A549 (cell line): Measurements from ENCODE around the gene DUSP28. TPM values are rescaled to one million over a fixed set of nuclear protein-coding genes. Genes with fewer than 3 reads are reported as not detected.

ENCODE experiments used
- ATAC-seq, 2 experiments: fragments of 200-7000 bp in 1 of 2; fragments of >200 bp in 1 of 2; cut with Nextera tagmentation in 1 of 2; cut with Tn5 transposase in 1 of 2; 3 replicates each; pipeline versions ENCODE4 v1.8.0 to v1.9.1; 2018 to 2020; ENCODE audit warnings: mild to moderate bottlenecking in 1 of 2, moderate library complexity in 1 of 2
- CTCF ChIA-PET: fragments of 300-600 bp; sonication (Branson Sonifier 250); formaldehyde crosslinking; extraction: SDS; loops from one replicate; lab custom pipeline; 2021; ENCODE audit warnings: antibody characterized with exemption, inconsistent platforms; lab: Yijun Ruan, JAX
- POLR2A ChIA-PET: fragments of 350-600 bp; formaldehyde crosslinking; extraction: SDS; loops from one replicate; lab custom pipeline; 2021; ENCODE audit warnings: antibody characterized with exemption, inconsistent platforms; lab: Yijun Ruan, JAX
- DNase-seq, 2 experiments: peaks; one replicate each; pipeline versions ENCODE4 v3.0.0 to v3.0.0-alpha.2; 2011 to 2016; ENCODE audit warnings: low read depth in 1 of 2, low spot score in 1 of 2
- FAIRE-seq: peaks from 2 replicates; lab custom pipeline; 2011; peaks lifted over from hg19 to GRCh38; lab: Jason Lieb, UNC
- H3K27ac ChIP-seq, 2 experiments: fragments of >200 bp; sonication (Bioruptor Twin); formaldehyde crosslinking; 3 replicates each; pipeline ENCODE4 v1.5.1; 2016 to 2017
- H3K4me1 ChIP-seq: fragments of >200 bp; sonication (Bioruptor Twin); formaldehyde crosslinking; 3 replicates; pipeline ENCODE4 v1.6.1; 2016
- H3K4me2 ChIP-seq: fragments of >200 bp; sonication (Bioruptor Twin); formaldehyde crosslinking; 3 replicates; pipeline ENCODE4 v1.6.1; 2016
- H3K4me3 ChIP-seq: fragments of >200 bp; sonication (Bioruptor Twin); formaldehyde crosslinking; 3 replicates; pipeline ENCODE4 v1.5.1; 2016
- H3K9me3 ChIP-seq: fragments of >200 bp; sonication (Bioruptor Twin); formaldehyde crosslinking; 3 replicates; pipeline ENCODE4 v1.6.1; 2016
- BHLHE40 ChIP-seq: IDR thresholded peaks from 2 replicates; pipeline ENCODE4 v1.6.1; 2012; ENCODE audit warnings: low read depth, low read length, inconsistent platforms
- CEBPB ChIP-seq, 2 experiments: fragments of >200 bp in 1 of 2; sonication (Bioruptor Twin) in 1 of 2; formaldehyde crosslinking in 1 of 2; IDR thresholded peaks; 2 replicates each; pipeline ENCODE4 v1.6.1; 2012 to 2016
- CTCF ChIP-seq: fragments of >200 bp; sonication (Bioruptor Twin); formaldehyde crosslinking; IDR thresholded peaks from 3 replicates; pipeline ENCODE4 v1.5.1; 2016
- ESRRA ChIP-seq: fragments of 150-350 bp; IDR thresholded peaks from 2 replicates; pipeline ENCODE4 v1.6.1; 2014; ENCODE audit warnings: mild to moderate bottlenecking, low read length, borderline replicate concordance
- GATA3 ChIP-seq: IDR thresholded peaks from 2 replicates; pipeline ENCODE4 v1.6.1; 2012; ENCODE audit warnings: borderline replicate concordance
- HOXB13 ChIP-seq: fragments of 250-450 bp; sonication (Bioruptor Pico); IDR thresholded peaks from 2 replicates; pipeline ENCODE4 v1.5.0; 2020; ENCODE audit warnings: low read depth, mild to moderate bottlenecking, moderate library complexity
- HOXB5 ChIP-seq: fragments of 250-450 bp; sonication (Bioruptor Pico); IDR thresholded peaks from 2 replicates; pipeline ENCODE4 v1.5.0; 2020; ENCODE audit warnings: mild to moderate bottlenecking, moderate library complexity
- KDM5A ChIP-seq: fragments of 200-600 bp; sonication (generic); IDR thresholded peaks from 2 replicates; pipeline ENCODE4 v1.6.1; 2016; ENCODE audit warnings: antibody characterized with exemption, mild to moderate bottlenecking
- NPAS2 ChIP-seq: fragments of 250-450 bp; sonication (Bioruptor Pico); IDR thresholded peaks from 2 replicates; pipeline ENCODE4 v1.8.0; 2022; ENCODE audit warnings: mild to moderate bottlenecking, moderate library complexity, borderline replicate concordance
- PBX3 ChIP-seq: IDR thresholded peaks from 2 replicates; pipeline ENCODE4 v1.6.1; 2012
- POLR2AphosphoS2 ChIP-seq: conservative IDR thresholded peaks from 2 replicates; pipeline ENCODE4 v1.6.1; 2012; ENCODE audit warnings: low read length, improper control_type of control experiment, inconsistent platforms
- RAD21 ChIP-seq, 2 experiments: fragments of >200 bp in 1 of 2; sonication (Bioruptor Twin) in 1 of 2; formaldehyde crosslinking in 1 of 2; IDR thresholded peaks in 1 of 2; conservative IDR thresholded peaks in 1 of 2; 2 replicates in 1 of 2; 3 replicates in 1 of 2; pipeline ENCODE4 v1.6.1; 2012 to 2018; ENCODE audit warnings: inconsistent platforms in 1 of 2
- RNF2 ChIP-seq: fragments of 200-600 bp; sonication (generic); IDR thresholded peaks from 2 replicates; pipeline ENCODE4 v1.6.1; 2016; ENCODE audit warnings: low read depth, mild to moderate bottlenecking, antibody characterized with exemption, moderate library complexity, borderline replicate concordance
- SREBF2 ChIP-seq: fragments of 450-650 bp; IDR thresholded peaks from 2 replicates; pipeline ENCODE4 v1.6.1; 2014; ENCODE audit warnings: mild to moderate bottlenecking, moderate library complexity
- TFCP2L1 ChIP-seq: fragments of 250-450 bp; sonication (Bioruptor Pico); IDR thresholded peaks from 2 replicates; pipeline ENCODE4 v1.5.0; 2021; ENCODE audit warnings: mild to moderate bottlenecking
- TP53 ChIP-seq: fragments of 250-450 bp; sonication (Bioruptor Pico); IDR thresholded peaks from 2 replicates; pipeline ENCODE4 v1.5.0; 2021; ENCODE audit warnings: mild to moderate bottlenecking, moderate library complexity
- ZNF302 ChIP-seq: fragments of 250-450 bp; sonication (Bioruptor Pico); IDR thresholded peaks from 2 replicates; pipeline ENCODE4 v1.9.0; 2021; ENCODE audit warnings: inconsistent platforms, mild to moderate bottlenecking, moderate library complexity
- ZSCAN20 ChIP-seq: fragments of 250-450 bp; sonication (Bioruptor Pico); IDR thresholded peaks from 2 replicates; pipeline ENCODE4 v1.8.0; 2022; ENCODE audit warnings: mild to moderate bottlenecking, moderate library complexity
- WGBS: methylation state at CpG from one replicate; pipeline ENCODE4 v1.1.6; 2017; ENCODE audit errors: missing lambda C conversion rate; 5-methylcytosine and 5-hydroxymethylcytosine counted together
- polyA plus RNA-seq, 4 experiments: library from polyadenylated mRNA; depleted of rRNA in 3 of 4; stranded (reverse); fragments of >200 nt; fragmentation: RNase III in 1 of 4; extraction: RNeasy Plus Mini Kit Qiagen cat#74134 plus additional on column Dnase treatment in 1 of 4; gene quantifications; 2 replicates in 3 of 4; 3 replicates in 1 of 4; pipeline ENCODE4 v1.2.3, GENCODE V29; 2011 to 2017

DUSP28 gene
- polyA plus RNA-seq, 2 of the 4 experiments (the other 2 are of a cell fraction), result 5.2 to 14.3 TPM

GRCh38 chr2:240597419-240598181, 37.4 kb downstream of the DUSP28 start:
- H3K4me3 ChIP-seq, result no peak overlapping the region
- FAIRE-seq, result no peak
- POLR2A ChIA-PET, result no interaction called here
- ATAC-seq, result no peak
- TF ChIP-seq CEBPB (IDR thresholded peaks at IDR 0.05), result no peak
- TF ChIP-seq PBX3, result no peak
- no peak for TF ChIP-seq ESRRA
- TF ChIP-seq ZSCAN20 (CRISPR knock-in tag), result no peak
- no peak for TF ChIP-seq BHLHE40
- H3K4me1 ChIP-seq, result no peaks in the 10 kb centered on the region
- DNase-seq, result no peak
- CTCF ChIA-PET, result interaction anchor here (1.0 kb wide), 1 partner anchor 382 kb away, joined by 3 read pairs; no protein-coding TSS in a partner anchor
- no peak overlapping the region for H3K4me2 ChIP-seq
- no peaks in the 10 kb centered on the region for H3K9me3 ChIP-seq
- WGBS, result 88% methylated on average over 15 of the region's 22 CpGs
- no peak overlapping the region for H3K27ac ChIP-seq

- TF ChIP-seq POLR2AphosphoS2 (no peak), HOXB5 (no peak), GATA3 (no peak), RAD21 (conservative IDR thresholded peaks at IDR 0.05 in 1 of 2, IDR thresholded peaks at IDR 0.05 in 1 of 2) (no peak), TP53 (CRISPR knock-in tag) (no peak)
- TF ChIP-seq, all 56 proteins: peak for 0
- no peak overlapping the region for H3K27ac ChIP-seq
- H3K4me1 ChIP-seq, result no peaks in the 10 kb centered on the region
- H3K4me3 ChIP-seq, result no peak overlapping the region
- WGBS, result 97% methylated on average over 5 of the region's 17 CpGs
- no peak for DNase-seq
- CTCF ChIA-PET, result no interaction called here
- no peak for ATAC-seq
- POLR2A ChIA-PET, result no interaction called here
- no peaks in the 10 kb centered on the region for H3K9me3 ChIP-seq
- FAIRE-seq, result no peak
- no peak overlapping the region for H3K4me2 ChIP-seq
Measured at GRCh38 chr2:240598311-240598911, 38.3 kb downstream of the DUSP28 start.

GRCh38 chr2:240599141-240599583, 39.0 kb downstream of the DUSP28 start:
- TF ChIP-seq CTCF (no peak), KDM5A (no peak), HOXB13 (no peak), SREBF2 (no peak), TFCP2L1 (no peak), RNF2 (no peak), BHLHE40 (no peak), ZNF302 (CRISPR knock-in tag) (no peak), NPAS2 (no peak), GATA3 (no peak)
- no peak overlapping the region for H3K27ac ChIP-seq
- H3K4me3 ChIP-seq, result no peak overlapping the region
- FAIRE-seq (no peak), ATAC-seq (no peak), DNase-seq (no peak)
- POLR2A ChIA-PET, result no interaction called here
- H3K4me2 ChIP-seq, result no peak overlapping the region
- H3K4me1 ChIP-seq, result no peaks in the 10 kb centered on the region
- WGBS, result 95% methylated on average over 8 of the region's 11 CpGs
- CTCF ChIA-PET, result interaction anchor here (0.8 to 1.2 kb wide), 2 partner anchors 12 to 33 kb away, joined by 4 to 5 read pairs; partner anchors contain the start of gene CAPN10
- no peaks in the 10 kb centered on the region for H3K9me3 ChIP-seq
